Measurements from ENCODE around the gene RIMKLA.

The RIMKLA gene

DNA sequence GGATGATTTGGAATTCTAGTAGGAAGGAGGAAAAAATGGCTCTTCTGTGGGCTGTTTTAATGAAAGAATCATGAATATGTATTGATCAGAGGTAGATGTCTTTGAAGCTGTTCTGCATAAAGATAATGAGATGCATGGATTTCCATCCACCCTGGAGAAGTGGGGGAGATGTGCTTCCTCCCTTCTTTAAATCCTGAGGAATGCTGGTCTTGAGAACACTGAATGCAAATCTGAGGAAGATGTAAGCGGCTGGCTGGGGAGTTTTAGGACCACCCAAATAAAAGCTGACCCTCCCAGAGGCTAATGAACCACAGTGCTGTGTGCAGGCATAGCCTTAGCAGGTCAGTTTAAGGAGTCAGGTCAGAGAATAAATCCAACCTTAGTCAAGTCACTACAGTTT lies 37.9 kb downstream of the RIMKLA start:
- TF ChIP-seq, protein P1, sequence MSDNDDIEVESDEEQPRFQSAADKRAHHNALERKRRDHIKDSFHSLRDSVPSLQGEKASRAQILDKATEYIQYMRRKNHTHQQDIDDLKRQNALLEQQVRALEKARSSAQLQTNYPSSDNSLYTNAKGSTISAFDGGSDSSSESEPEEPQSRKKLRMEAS (IDR thresholded peaks at IDR 0.05), result no peak
- no peak for TF ChIP-seq EGR1 (IDR thresholded peaks at IDR 0.05)
- TF ChIP-seq NFIC (IDR thresholded peaks at IDR 0.05), result no peak
- TF ChIP-seq USF1 (IDR thresholded peaks at IDR 0.05), result no peak
- TF ChIP-seq TCF12 (IDR thresholded peaks at IDR 0.05; ENCODE audit: low read depth), result no peak
- TF ChIP-seq EP300 (IDR thresholded peaks at IDR 0.05; ENCODE audit: borderline replicate concordance), result no peak
- TF ChIP-seq TEAD4 (IDR thresholded peaks at IDR 0.05), result no peak
- no peak for TF ChIP-seq REST (IDR thresholded peaks at IDR 0.05; ENCODE audit: low read depth)
- no peak for TF ChIP-seq CREB1 (IDR thresholded peaks at IDR 0.05; ENCODE audit: low read depth)
- no peak for TF ChIP-seq FOXM1 (IDR thresholded peaks at IDR 0.05; ENCODE audit: borderline replicate concordance, low read depth)
- TF ChIP-seq ZBTB7A (IDR thresholded peaks at IDR 0.05; ENCODE audit: low read depth), result no peak
- TF ChIP-seq TAF1 (IDR thresholded peaks at IDR 0.05; ENCODE audit: low read depth), result no peak
- TF ChIP-seq YY1 (IDR thresholded peaks at IDR 0.05; ENCODE audit: low read depth), result no peak
- TF ChIP-seq CEBPB (IDR thresholded peaks at IDR 0.05), result no peak
- TF ChIP-seq RAD21 (IDR thresholded peaks at IDR 0.05; ENCODE audit: low read depth), result no peak

DNA sequence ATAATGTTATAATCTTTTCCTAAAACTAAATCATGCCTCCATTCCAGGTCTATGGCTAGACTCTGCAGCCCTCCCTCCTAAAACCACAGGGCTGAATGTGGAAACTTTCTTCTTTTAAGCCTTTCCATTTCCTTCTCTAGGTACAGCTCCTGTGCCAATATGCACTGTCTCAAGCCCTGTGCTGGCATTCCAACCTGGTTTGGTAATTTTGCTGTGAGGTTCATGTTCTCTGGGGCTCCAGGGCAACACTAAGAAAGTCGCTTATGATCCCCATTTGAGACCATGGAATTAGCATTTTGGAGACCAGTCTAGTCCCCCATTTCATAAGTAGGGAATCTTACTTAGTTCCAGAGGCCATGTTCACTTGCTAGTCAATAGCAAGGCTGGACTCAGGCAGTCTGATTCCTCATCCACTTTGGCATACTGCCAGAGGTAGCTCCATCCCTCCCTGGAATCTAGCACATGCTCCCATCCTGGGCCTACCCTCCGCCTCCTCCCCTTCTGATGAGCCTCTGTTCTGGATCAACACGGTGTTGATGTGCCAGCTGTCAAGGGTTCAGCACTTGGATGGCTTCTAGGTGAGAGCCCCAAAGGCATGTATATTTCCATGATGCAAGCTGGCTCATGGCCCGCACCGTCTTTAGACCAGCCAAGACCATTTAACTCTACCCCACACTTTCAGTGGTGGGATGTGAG lies 38.7 kb downstream of the RIMKLA start:
- TF ChIP-seq TEAD4 (IDR thresholded peaks at IDR 0.05) (no peak), TCF12 (IDR thresholded peaks at IDR 0.05; ENCODE audit: low read depth) (no peak), TAF1 (IDR thresholded peaks at IDR 0.05; ENCODE audit: low read depth) (no peak), EP300 (IDR thresholded peaks at IDR 0.05; ENCODE audit: borderline replicate concordance) (no peak), CREB1 (IDR thresholded peaks at IDR 0.05; ENCODE audit: low read depth) (no peak), EGR1 (IDR thresholded peaks at IDR 0.05) (no peak), REST (IDR thresholded peaks at IDR 0.05; ENCODE audit: low read depth) (no peak), YY1 (IDR thresholded peaks at IDR 0.05; ENCODE audit: low read depth) (no peak), CEBPB (IDR thresholded peaks at IDR 0.05) (no peak), USF1 (IDR thresholded peaks at IDR 0.05) (no peak), ZBTB7A (IDR thresholded peaks at IDR 0.05; ENCODE audit: low read depth) (no peak), RAD21 (IDR thresholded peaks at IDR 0.05; ENCODE audit: low read depth) (no peak), FOXM1 (IDR thresholded peaks at IDR 0.05; ENCODE audit: borderline replicate concordance, low read depth) (no peak), NFIC (IDR thresholded peaks at IDR 0.05) (no peak)
- TF ChIP-seq, protein P1 (IDR thresholded peaks at IDR 0.05), result no peak

DNA sequence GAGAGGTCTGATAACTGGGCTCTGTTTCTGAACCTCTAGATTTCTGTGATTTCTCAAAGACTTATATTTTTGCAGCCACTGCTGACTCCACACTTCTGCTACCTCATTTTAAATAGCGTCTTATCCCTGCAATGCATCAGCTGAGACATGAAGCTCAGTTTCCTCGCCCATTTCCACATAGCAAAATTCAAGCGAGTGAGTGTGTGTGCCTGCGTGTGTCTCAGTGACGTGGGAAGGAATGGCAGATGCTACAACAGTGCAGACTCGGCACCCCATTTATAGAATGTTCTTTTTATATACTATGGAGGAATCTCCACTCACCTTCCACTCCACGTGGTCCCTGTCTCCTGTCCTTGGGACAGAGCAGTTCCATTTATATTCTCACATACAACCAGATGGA lies 39.5 kb downstream of the RIMKLA start:
- no peak for TF ChIP-seq CEBPB (IDR thresholded peaks at IDR 0.05)

DNA sequence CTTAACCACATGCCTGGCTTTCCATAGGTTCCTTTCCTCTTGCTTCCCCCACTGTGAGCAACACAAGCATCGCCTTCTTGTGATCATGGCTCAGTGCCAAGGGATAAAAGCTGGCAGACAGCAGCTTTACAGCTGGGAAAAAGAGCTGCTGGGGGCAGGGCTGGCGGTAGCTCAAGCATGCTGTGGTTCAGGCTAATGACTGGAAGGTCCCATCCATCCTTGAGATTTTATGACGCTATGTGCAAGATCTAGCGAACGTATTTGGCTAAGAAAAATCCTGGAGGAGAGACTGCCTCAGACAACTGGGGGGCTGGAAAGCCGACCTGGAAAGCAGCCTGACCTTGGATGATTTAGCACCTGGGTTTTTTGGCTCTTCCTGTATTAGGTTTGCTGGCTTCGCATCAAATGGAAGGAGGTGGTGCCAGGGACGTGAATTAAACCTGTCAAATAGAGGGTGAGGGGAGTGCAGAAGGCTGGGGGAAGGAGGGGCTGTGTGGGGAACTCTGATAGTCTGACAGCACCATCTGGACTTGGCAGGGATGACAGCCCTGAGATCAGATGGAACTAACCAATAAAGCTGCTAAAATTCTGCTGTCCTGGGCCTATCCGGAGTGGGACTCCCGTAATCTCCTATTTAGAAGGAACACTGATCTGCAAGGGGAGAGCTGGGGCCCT lies 40.5 kb downstream of the RIMKLA start:
- TF ChIP-seq NFIC (IDR thresholded peaks at IDR 0.05) (peak; percentile 52), TAF1 (IDR thresholded peaks at IDR 0.05; ENCODE audit: low read depth) (no peak)

GRCh38 chr1:42422737-42423136 lies 42.1 kb downstream of the RIMKLA start:
- TF ChIP-seq TAF1 (IDR thresholded peaks at IDR 0.05; ENCODE audit: low read depth) (no peak), CREB1 (IDR thresholded peaks at IDR 0.05; ENCODE audit: low read depth) (no peak), NFIC (IDR thresholded peaks at IDR 0.05) (no peak), USF1 (IDR thresholded peaks at IDR 0.05) (no peak), TEAD4 (IDR thresholded peaks at IDR 0.05) (no peak), EP300 (IDR thresholded peaks at IDR 0.05; ENCODE audit: borderline replicate concordance) (no peak), EGR1 (IDR thresholded peaks at IDR 0.05) (no peak), TCF12 (IDR thresholded peaks at IDR 0.05; ENCODE audit: low read depth) (no peak), FOXM1 (IDR thresholded peaks at IDR 0.05; ENCODE audit: borderline replicate concordance, low read depth) (no peak), YY1 (IDR thresholded peaks at IDR 0.05; ENCODE audit: low read depth) (no peak), REST (IDR thresholded peaks at IDR 0.05; ENCODE audit: low read depth) (no peak), CEBPB (IDR thresholded peaks at IDR 0.05) (no peak)
- TF ChIP-seq, protein P1 (IDR thresholded peaks at IDR 0.05), result no peak

Data from Ishikawa (cell line).